ENCODE measurements around the gene COMP.

COMP gene

DNA sequence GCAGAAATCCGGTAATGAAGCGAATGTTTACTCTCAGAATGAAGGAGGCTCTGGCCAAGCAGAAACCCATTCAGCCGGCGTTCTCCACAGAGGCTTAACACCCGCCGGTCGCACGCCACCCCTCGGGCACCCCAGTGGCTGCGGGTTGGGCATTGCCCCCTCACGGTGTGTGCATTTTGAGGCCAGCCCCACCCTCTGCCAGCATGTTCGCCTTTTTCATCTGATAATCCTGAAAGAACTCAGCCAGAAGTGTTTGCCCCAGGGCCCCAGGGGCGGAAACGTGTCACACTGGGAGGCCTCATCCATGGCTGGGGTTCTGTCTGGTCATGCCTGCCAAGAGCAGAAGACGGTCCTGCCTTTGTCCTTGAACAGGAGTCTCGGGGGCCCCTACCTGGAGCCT is 34.2 kb downstream of the COMP start:
- H3K9me3 ChIP-seq (ENCODE audit: control insufficient read depth in 2 of 2, low read length in 2 of 2) = no peaks in the 10 kb centered on the region
- H3K27ac ChIP-seq (ENCODE audit: low read length) = no peak overlapping the region
- peaks cover 5 to 6% of the 10 kb centered on the region in 2 donors for H3K36me3 ChIP-seq (ENCODE audit: control insufficient read depth in 2 of 2, insufficient read depth in 2 of 2, low read length in 2 of 2)
- no peak overlapping the region for H3K4me3 ChIP-seq (ENCODE audit: low read length in 2 of 2)
- H3K9ac ChIP-seq (ENCODE audit: low read length in 2 of 2) = no peak overlapping the region
- H3K27me3 ChIP-seq (ENCODE audit: control insufficient read depth in 1 of 2, insufficient read depth in 2 of 2, low read length in 2 of 2) = no peaks in the 10 kb centered on the region
- H3K4me1 ChIP-seq (ENCODE audit: control insufficient read depth, insufficient read depth, low read length) = peaks cover 9% of the 10 kb centered on the region

GRCh38 chr19:18754501-18754900 is 36.6 kb downstream of the COMP start:
- H3K9ac ChIP-seq (ENCODE audit: low read length in 2 of 2) = no peak overlapping the region
- H3K27me3 ChIP-seq (ENCODE audit: control insufficient read depth in 1 of 2, insufficient read depth in 2 of 2, low read length in 2 of 2) = no peaks in the 10 kb centered on the region
- H3K9me3 ChIP-seq (ENCODE audit: control insufficient read depth in 2 of 2, low read length in 2 of 2) = no peaks in the 10 kb centered on the region
- peaks cover 5 to 19% of the 10 kb centered on the region in 2 donors for H3K36me3 ChIP-seq (ENCODE audit: control insufficient read depth in 2 of 2, insufficient read depth in 2 of 2, low read length in 2 of 2)
- H3K4me1 ChIP-seq (ENCODE audit: control insufficient read depth, insufficient read depth, low read length) = no peaks in the 10 kb centered on the region
- H3K27ac ChIP-seq (ENCODE audit: low read length) = no peak overlapping the region
- H3K4me3 ChIP-seq (ENCODE audit: low read length in 2 of 2) = no peak overlapping the region

DNA sequence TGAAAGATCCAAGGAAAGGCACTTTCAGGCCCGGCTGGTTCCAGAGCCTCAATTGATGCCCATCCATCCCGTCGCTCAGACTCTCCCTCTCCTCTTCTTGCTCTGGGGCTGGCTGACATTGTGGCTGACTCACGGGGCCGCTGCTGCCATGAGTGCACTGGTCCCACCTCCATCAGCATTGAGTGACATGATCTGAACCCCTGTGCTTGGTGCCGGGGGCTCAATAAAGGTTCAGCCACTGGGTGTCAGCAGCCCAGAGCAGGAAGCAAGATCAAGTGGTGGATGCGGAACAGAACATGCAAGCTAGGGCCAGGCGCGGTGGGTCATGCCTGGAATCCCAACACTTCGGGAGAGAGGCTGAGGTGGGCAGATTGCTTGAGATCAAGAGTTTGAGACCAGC is 39.5 kb downstream of the COMP start:
- H3K4me3 ChIP-seq (ENCODE audit: low read length in 2 of 2) = no peak overlapping the region
- no peak overlapping the region for H3K27ac ChIP-seq (ENCODE audit: low read length)
- H3K36me3 ChIP-seq (ENCODE audit: control insufficient read depth in 2 of 2, insufficient read depth in 2 of 2, low read length in 2 of 2) = peaks cover 5 to 17% of the 10 kb centered on the region in 2 donors
- no peaks in the 10 kb centered on the region for H3K9me3 ChIP-seq (ENCODE audit: control insufficient read depth in 2 of 2, low read length in 2 of 2)
- H3K27me3 ChIP-seq (ENCODE audit: control insufficient read depth in 1 of 2, insufficient read depth in 2 of 2, low read length in 2 of 2) = no peaks in the 10 kb centered on the region
- no peak overlapping the region for H3K9ac ChIP-seq (ENCODE audit: low read length in 2 of 2)
- peaks cover 3% of the 10 kb centered on the region for H3K4me1 ChIP-seq (ENCODE audit: control insufficient read depth, insufficient read depth, low read length)

GRCh38 chr19:18750295-18750970 is 40.7 kb downstream of the COMP start:
- Histone ChIP-seq H3K27ac (ENCODE audit: low read length) (no peak overlapping the region), H3K4me3 (ENCODE audit: low read length in 2 of 2) (no peak overlapping the region), H3K9ac (ENCODE audit: low read length in 2 of 2) (no peak overlapping the region), H3K9me3 (ENCODE audit: control insufficient read depth in 2 of 2, low read length in 2 of 2) (no peaks in the 10 kb centered on the region), H3K4me1 (ENCODE audit: control insufficient read depth, insufficient read depth, low read length) (peaks cover 3% of the 10 kb centered on the region), H3K36me3 (ENCODE audit: control insufficient read depth in 2 of 2, insufficient read depth in 2 of 2, low read length in 2 of 2) (peaks cover 5 to 17% of the 10 kb centered on the region in 2 donors), H3K27me3 (ENCODE audit: control insufficient read depth in 1 of 2, insufficient read depth in 2 of 2, low read length in 2 of 2) (no peaks in the 10 kb centered on the region)

- Histone ChIP-seq H3K4me1 (ENCODE audit: control insufficient read depth, insufficient read depth, low read length) (peaks cover 3% of the 10 kb centered on the region), H3K36me3 (ENCODE audit: control insufficient read depth in 2 of 2, insufficient read depth in 2 of 2, low read length in 2 of 2) (peaks cover 5 to 17% of the 10 kb centered on the region in 2 donors), H3K27ac (ENCODE audit: low read length) (no peak overlapping the region), H3K9ac (ENCODE audit: low read length in 2 of 2) (no peak overlapping the region), H3K27me3 (ENCODE audit: control insufficient read depth in 1 of 2, insufficient read depth in 2 of 2, low read length in 2 of 2) (no peaks in the 10 kb centered on the region), H3K9me3 (ENCODE audit: control insufficient read depth in 2 of 2, low read length in 2 of 2) (no peaks in the 10 kb centered on the region), H3K4me3 (ENCODE audit: low read length in 2 of 2) (no peak overlapping the region)
Measured at GRCh38 chr19:18749362-18750231, 41.5 kb downstream of the COMP start.

GRCh38 chr19:18746401-18747325 is 44.4 kb downstream of the COMP start:
- no peak overlapping the region for H3K27ac ChIP-seq (ENCODE audit: low read length)
- H3K9ac ChIP-seq (ENCODE audit: low read length in 2 of 2) = no peak overlapping the region
- peaks cover 21% of the 10 kb centered on the region for H3K4me1 ChIP-seq (ENCODE audit: control insufficient read depth, insufficient read depth, low read length)
- H3K27me3 ChIP-seq (ENCODE audit: control insufficient read depth in 1 of 2, insufficient read depth in 2 of 2, low read length in 2 of 2) = no peaks in the 10 kb centered on the region
- peaks cover 0 to 12% of the 10 kb centered on the region in 2 donors for H3K36me3 ChIP-seq (ENCODE audit: control insufficient read depth in 2 of 2, insufficient read depth in 2 of 2, low read length in 2 of 2)
- no peaks in the 10 kb centered on the region for H3K9me3 ChIP-seq (ENCODE audit: control insufficient read depth in 2 of 2, low read length in 2 of 2)
- H3K4me3 ChIP-seq (ENCODE audit: low read length in 2 of 2) = no peak overlapping the region

DNA sequence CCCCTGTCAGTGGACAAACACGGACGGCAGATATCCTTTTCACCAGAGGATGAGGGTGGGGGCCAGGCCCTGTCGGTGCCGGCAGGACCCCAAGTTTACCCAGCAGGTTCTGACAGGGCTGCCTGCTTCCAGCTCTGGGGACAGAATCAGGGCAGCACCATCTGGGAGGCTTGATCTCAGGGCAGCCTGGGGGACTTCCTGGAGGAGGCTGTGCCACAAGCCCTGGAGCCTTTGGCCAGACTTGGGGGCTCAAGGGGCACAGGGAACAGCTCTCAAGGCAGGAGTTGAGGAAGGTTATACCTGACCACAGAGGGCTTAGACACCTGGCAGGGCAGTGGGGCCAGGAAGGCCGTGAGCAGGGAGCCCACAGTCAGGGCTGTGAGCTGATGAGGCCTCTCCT is 45.2 kb downstream of the COMP start:
- H3K4me3 ChIP-seq (ENCODE audit: low read length in 2 of 2) = no peak overlapping the region
- H3K36me3 ChIP-seq (ENCODE audit: control insufficient read depth in 2 of 2, insufficient read depth in 2 of 2, low read length in 2 of 2) = peaks cover 0 to 10% of the 10 kb centered on the region in 2 donors
- H3K27ac ChIP-seq (ENCODE audit: low read length) = no peak overlapping the region
- H3K4me1 ChIP-seq (ENCODE audit: control insufficient read depth, insufficient read depth, low read length) = peaks cover 29% of the 10 kb centered on the region
- H3K9ac ChIP-seq (ENCODE audit: low read length in 2 of 2) = no peak overlapping the region
- H3K9me3 ChIP-seq (ENCODE audit: control insufficient read depth in 2 of 2, low read length in 2 of 2) = no peaks in the 10 kb centered on the region
- no peaks in the 10 kb centered on the region for H3K27me3 ChIP-seq (ENCODE audit: control insufficient read depth in 1 of 2, insufficient read depth in 2 of 2, low read length in 2 of 2)

GRCh38 chr19:18745012-18745735 is 45.9 kb downstream of the COMP start:
- no peak overlapping the region for H3K4me3 ChIP-seq (ENCODE audit: low read length in 2 of 2)

DNA sequence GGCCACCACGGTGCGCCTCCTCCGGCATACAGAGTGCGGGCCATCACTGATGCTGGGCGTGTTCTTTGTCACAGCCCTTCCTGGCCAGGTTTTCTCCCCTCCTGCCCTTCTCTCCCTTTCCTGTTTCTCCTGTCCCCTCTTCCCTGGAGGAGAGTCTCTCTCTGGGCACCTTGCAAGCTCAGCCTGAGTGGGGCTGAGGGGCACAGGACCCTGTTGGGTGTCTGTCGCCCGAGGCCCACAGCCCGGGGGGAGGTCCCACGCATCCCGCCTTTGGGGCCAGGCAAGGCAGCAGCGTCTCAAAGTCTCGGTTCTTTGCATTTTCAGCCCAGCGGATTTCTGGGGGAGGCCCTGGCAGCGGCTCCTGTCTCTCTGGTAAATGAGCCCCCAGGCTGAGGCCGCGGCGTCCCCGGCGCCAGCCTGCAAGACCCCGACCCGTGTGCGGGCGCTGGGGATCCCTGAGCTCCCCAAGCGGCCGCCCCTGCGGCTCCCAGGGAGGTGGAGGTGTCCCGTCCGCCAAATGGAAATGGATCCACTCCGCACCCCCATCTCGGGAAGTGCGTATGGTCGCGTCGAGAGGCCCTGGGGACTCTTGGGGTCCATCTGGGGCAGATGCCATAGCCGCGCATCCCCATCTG is 47.2 kb downstream of the COMP start:
- Histone ChIP-seq H3K4me3 (ENCODE audit: low read length in 2 of 2) (no peak overlapping the region), H3K9me3 (ENCODE audit: control insufficient read depth in 2 of 2, low read length in 2 of 2) (no peaks in the 10 kb centered on the region), H3K27ac (ENCODE audit: low read length) (no peak overlapping the region), H3K4me1 (ENCODE audit: control insufficient read depth, insufficient read depth, low read length) (peaks cover 31% of the 10 kb centered on the region), H3K27me3 (ENCODE audit: control insufficient read depth in 1 of 2, insufficient read depth in 2 of 2, low read length in 2 of 2) (no peaks in the 10 kb centered on the region), H3K36me3 (ENCODE audit: control insufficient read depth in 2 of 2, insufficient read depth in 2 of 2, low read length in 2 of 2) (no peaks in the 10 kb centered on the region), H3K9ac (ENCODE audit: low read length in 2 of 2) (no peak overlapping the region)

More at GRCh38 chr19:18745012-18745735, 45.9 kb downstream of the COMP start:
- H3K4me1 ChIP-seq (ENCODE audit: control insufficient read depth, insufficient read depth, low read length) = peaks cover 31% of the 10 kb centered on the region
- H3K9me3 ChIP-seq (ENCODE audit: control insufficient read depth in 2 of 2, low read length in 2 of 2) = no peaks in the 10 kb centered on the region
- no peak overlapping the region for H3K9ac ChIP-seq (ENCODE audit: low read length in 2 of 2)
- H3K27ac ChIP-seq (ENCODE audit: low read length) = no peak overlapping the region
- peaks cover 0 to 7% of the 10 kb centered on the region in 2 donors for H3K36me3 ChIP-seq (ENCODE audit: control insufficient read depth in 2 of 2, insufficient read depth in 2 of 2, low read length in 2 of 2)
- H3K27me3 ChIP-seq (ENCODE audit: control insufficient read depth in 1 of 2, insufficient read depth in 2 of 2, low read length in 2 of 2) = no peaks in the 10 kb centered on the region
